Fibroblast of the aortic adventitia (primary cell): ENCODE data around the gene MARCHF10. TPM values are rescaled to one million over a fixed set of nuclear protein-coding genes. Genes with fewer than 3 reads are reported as not detected.

Source experiments
- DNase-seq: peaks from one replicate; pipeline ENCODE4 v3.0.0-alpha.2; 2010; ENCODE audit warnings: low read depth
- H3K4me3 ChIP-seq: 2 replicates; pipeline ENCODE4 v1.5.1; 2011; ENCODE audit warnings: low read depth, mild to moderate bottlenecking, control low read depth, low read length, moderate library complexity
- total RNA-seq: library from RNA; depleted of rRNA; stranded (reverse); fragments of >200 nt; gene quantifications from 2 replicates; pipeline ENCODE4 v1.2.3, GENCODE V29; 2012; ENCODE audit warnings: low replicate concordance
- TF ChIP-seq, protein P1 (sequence below): IDR thresholded peaks from 2 replicates; pipeline ENCODE4 v1.5.1; 2011; ENCODE audit warnings: mild to moderate bottlenecking, low read length, control low read depth, inconsistent platforms; ENCODE audit not compliant: insufficient read depth

MARCHF10 gene
- total RNA-seq, 1 donor = 0.09 TPM

DNA sequence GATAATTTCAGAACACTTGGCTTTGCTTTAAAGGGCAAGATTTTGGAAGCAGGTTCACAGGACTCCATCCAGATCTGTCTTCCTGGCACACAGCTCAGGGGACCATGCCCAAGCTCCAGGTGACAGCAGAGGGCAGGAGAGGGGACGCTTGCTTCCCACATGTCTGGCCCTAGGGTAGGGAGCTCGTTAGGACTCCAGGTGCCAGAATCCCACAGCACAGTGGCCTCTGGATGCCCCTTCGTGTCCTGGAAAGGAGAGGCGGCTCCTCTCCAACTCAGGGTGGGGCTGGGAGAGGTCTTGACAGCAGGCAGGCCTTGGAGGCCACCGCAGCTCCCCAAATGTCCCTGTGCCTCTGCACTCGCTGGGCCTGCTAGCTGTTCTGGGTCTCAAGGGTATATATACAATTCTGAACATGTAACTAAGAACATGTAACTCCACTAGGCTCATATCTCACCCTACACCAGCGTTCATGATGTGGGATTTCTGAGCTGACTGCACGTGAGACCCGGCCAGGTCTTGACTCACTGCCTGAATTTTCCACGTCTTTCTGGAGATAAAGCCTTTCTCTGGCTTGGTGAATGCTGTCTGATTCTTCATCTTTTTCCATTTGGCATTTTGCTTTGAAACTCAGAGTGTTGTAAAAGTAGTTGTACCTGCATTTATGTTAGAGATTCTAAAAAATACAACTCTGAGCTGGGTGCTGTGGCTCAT is 52.8 kb downstream of the MARCHF10 start:
- TF ChIP-seq, protein P1, sequence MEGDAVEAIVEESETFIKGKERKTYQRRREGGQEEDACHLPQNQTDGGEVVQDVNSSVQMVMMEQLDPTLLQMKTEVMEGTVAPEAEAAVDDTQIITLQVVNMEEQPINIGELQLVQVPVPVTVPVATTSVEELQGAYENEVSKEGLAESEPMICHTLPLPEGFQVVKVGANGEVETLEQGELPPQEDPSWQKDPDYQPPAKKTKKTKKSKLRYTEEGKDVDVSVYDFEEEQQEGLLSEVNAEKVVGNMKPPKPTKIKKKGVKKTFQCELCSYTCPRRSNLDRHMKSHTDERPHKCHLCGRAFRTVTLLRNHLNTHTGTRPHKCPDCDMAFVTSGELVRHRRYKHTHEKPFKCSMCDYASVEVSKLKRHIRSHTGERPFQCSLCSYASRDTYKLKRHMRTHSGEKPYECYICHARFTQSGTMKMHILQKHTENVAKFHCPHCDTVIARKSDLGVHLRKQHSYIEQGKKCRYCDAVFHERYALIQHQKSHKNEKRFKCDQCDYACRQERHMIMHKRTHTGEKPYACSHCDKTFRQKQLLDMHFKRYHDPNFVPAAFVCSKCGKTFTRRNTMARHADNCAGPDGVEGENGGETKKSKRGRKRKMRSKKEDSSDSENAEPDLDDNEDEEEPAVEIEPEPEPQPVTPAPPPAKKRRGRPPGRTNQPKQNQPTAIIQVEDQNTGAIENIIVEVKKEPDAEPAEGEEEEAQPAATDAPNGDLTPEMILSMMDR = no peak
- peak; percentile 80 for DNase-seq
- no peak overlapping the region for H3K4me3 ChIP-seq

GRCh38 chr17:62754631-62755030 is 53.5 kb downstream of the MARCHF10 start:
- H3K4me3 ChIP-seq = no peak overlapping the region
- TF ChIP-seq, protein P1 = no peak
- peak; percentile 62 for DNase-seq

DNA sequence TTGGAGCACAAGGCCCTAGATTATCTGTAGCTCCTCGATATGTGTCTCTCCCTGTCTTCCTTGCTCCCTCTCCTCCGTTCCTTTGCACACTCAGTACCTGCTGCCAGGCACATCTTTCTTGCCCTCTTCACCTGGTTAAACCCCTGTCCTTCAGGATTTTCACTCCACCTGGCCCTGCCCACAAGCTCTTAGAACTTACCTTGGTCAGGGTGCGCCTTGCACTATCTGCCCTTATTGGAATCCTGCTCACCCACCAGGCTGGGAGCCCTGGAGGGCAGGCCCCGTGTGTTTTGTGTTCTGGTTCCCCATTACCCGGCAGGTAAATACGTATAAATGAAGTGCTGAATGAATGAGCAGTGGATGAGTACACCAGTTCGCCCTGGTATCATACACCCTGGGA is 54.6 kb downstream of the MARCHF10 start:
- TF ChIP-seq, protein P1 = no peak
- no peak for DNase-seq

GRCh38 chr17:62751060-62751691 is 56.9 kb downstream of the MARCHF10 start:
- H3K4me3 ChIP-seq = no peak overlapping the region
- TF ChIP-seq, protein P1 = no peak
- DNase-seq = no peak

More for the DNA sequence above, 54.6 kb downstream of the MARCHF10 start:
- H3K4me3 ChIP-seq = no peak overlapping the region

- TF ChIP-seq, protein P1 = no peak
- DNase-seq = no peak
- H3K4me3 ChIP-seq = no peak overlapping the region
Measured at GRCh38 chr17:62750631-62751051, 57.5 kb downstream of the MARCHF10 start.

DNA sequence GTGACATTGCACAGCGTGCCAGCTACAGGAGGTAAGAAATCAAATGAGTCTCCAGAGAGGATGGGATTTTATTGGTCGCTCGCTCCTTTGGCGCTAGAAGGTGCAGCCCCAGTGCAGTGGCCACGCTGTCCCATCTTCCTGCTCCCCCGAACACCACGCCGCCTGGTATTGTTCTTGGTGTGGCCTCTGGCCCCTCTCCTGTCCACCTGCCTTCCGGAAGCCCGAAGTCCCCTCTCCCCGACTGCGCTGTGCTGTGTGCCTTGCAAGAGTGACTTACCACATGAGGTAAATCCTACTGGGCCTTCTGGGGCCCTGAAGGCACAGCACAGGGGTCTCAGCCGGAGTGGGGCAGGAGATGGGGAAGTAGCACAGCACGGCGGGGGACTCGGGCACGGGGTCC is 58.2 kb downstream of the MARCHF10 start:
- TF ChIP-seq, protein P1 = no peak
- no peak for DNase-seq
- no peak overlapping the region for H3K4me3 ChIP-seq
